ENCODE measurements around the gene FANCI.

FANCI gene

GRCh38 chr15:89363770-89364169, 120.0 kb downstream of the FANCI start:
- DNase-seq: no peak

- DNase-seq: peak; percentile 59
Observed at GRCh38 chr15:89364341-89364740, 120.6 kb downstream of the FANCI start.

GRCh38 chr15:89364741-89365450, 121.1 kb downstream of the FANCI start:
- peak; percentile 36 for DNase-seq

GRCh38 chr15:89365462-89366065, 121.8 kb downstream of the FANCI start:
- DNase-seq: no peak
